ENCODE measurements around the gene CCDC51. TPM values are rescaled to one million over a fixed set of nuclear protein-coding genes. Genes with fewer than 3 reads are reported as not detected.
A peak's percentile ranks its signal among the peaks of the same experiment; 100 is the strongest.

CCDC51 gene
- total and polyA plus RNA-seq, 10 donors: 8.4 to 22.2 (median 15.0) TPM

DNA sequence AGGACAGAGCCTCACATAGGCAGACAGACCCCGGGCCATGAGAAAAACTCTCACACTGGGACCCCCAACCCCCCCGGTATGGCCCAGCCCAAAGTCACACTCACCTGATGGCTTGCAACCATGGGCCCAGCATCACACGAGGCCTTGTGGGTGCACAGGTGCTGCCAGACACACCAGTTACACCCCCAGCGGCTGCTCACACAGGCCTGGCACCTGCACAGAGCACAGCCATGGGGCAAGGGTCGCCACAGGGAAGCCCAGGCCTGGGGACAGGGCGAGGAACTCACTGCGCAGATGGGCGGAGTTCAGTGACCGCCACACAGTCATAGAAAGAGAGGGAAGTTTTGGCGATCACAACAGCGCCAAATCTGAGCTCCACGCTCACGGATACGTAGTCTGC is 19.4 kb downstream of the CCDC51 start:
- Histone ChIP-seq H3K9me3 (no peaks in the 10 kb centered on the region), H3K36me3 (peaks cover 0 to 48% (median 5%) of the 10 kb centered on the region in 6 donors), H3K4me1 (peaks cover 0 to 57% (median 23%) of the 10 kb centered on the region in 6 donors), H3K4me3 (no peak overlapping the region), H3K27ac (peak overlapping the region in 3 of 8 donors; percentile 35 to 60 (median 60)), H3K27me3 (replicated peaks in 1 of 7) (no peaks in the 10 kb centered on the region)
- no peak for DNase-seq
- TF ChIP-seq POLR2A (IDR thresholded peaks at IDR 0.05) (no peak), POLR2AphosphoS5 (IDR thresholded peaks at IDR 0.05) (no peak)
- TF ChIP-seq, protein P1, sequence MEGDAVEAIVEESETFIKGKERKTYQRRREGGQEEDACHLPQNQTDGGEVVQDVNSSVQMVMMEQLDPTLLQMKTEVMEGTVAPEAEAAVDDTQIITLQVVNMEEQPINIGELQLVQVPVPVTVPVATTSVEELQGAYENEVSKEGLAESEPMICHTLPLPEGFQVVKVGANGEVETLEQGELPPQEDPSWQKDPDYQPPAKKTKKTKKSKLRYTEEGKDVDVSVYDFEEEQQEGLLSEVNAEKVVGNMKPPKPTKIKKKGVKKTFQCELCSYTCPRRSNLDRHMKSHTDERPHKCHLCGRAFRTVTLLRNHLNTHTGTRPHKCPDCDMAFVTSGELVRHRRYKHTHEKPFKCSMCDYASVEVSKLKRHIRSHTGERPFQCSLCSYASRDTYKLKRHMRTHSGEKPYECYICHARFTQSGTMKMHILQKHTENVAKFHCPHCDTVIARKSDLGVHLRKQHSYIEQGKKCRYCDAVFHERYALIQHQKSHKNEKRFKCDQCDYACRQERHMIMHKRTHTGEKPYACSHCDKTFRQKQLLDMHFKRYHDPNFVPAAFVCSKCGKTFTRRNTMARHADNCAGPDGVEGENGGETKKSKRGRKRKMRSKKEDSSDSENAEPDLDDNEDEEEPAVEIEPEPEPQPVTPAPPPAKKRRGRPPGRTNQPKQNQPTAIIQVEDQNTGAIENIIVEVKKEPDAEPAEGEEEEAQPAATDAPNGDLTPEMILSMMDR (IDR thresholded peaks at IDR 0.05 in 8 of 11, conservative IDR thresholded peaks at IDR 0.05 in 3 of 11): no peak
- intact Hi-C loops (cut with DNase I; ENCODE audit: low total_unique reads): no loop called here
- WGBS, 5 donors: 82 to 91% (median 85%) methylated on average over 11 to 14 of the region's 14 CpGs

DNA sequence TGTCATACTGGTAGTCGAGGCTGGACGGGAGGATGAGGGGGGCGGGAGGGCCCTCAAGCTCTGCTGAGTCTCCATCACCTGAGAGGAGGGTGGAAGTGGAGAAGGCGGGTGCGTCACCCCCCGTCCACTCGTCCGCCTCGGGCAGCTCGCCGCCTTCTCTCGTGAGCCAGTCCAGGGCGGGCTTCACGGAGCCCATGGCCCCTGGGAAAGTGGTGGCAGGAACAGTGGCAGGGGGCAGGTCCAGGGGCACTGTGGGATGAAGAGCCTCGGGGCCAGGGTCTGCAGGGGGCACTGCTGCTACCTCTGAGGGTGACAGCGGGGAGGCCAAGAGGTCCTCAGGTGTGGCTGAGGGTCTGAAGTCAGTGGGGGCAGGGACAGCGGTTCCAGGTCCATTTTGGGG is 20.3 kb downstream of the CCDC51 start:
- Histone ChIP-seq H3K36me3 (peaks cover 0 to 58% (median 13%) of the 10 kb centered on the region in 6 donors), H3K9me3 (no peaks in the 10 kb centered on the region), H3K4me1 (peaks cover 0 to 49% (median 16%) of the 10 kb centered on the region in 6 donors), H3K27me3 (replicated peaks in 1 of 7) (no peaks in the 10 kb centered on the region), H3K27ac (peak overlapping the region in 5 of 8 donors; percentile 35 to 60 (median 36)), H3K4me3 (no peak overlapping the region)
- intact Hi-C loops (cut with DNase I; ENCODE audit: low total_unique reads): no loop called here
- DNase-seq: no peak
- TF ChIP-seq POLR2A (IDR thresholded peaks at IDR 0.05): no peak
- 69 to 92% (median 80%) methylated on average over 17 of the region's 17 CpGs for WGBS, 5 donors

DNA sequence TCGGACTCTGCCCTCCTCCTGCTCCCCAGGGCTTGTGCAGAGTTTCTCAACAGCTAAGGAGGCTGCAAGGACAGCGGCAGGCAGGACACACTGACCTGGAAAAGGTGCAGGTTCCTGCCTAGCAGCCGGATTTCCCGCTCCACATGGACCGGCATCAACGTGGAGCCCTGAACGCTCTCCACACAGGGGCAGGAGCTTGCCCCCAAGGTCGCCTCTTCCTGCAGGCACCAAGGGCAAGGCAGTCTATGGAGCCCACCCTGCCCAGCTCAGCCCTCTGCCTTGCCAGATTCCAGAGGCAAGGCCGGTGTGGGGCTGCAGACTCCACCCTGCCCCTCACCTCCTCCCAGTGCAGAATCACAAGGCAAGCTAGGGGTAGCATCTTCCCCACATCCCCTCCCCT is 20.8 kb downstream of the CCDC51 start:
- no peaks in the 10 kb centered on the region for H3K9me3 ChIP-seq
- peak overlapping the region in 5 of 8 donors; percentile 35 to 60 (median 36) for H3K27ac ChIP-seq
- H3K36me3 ChIP-seq: peaks cover 0 to 62% (median 15%) of the 10 kb centered on the region in 6 donors
- intact Hi-C loops (cut with DNase I; ENCODE audit: low total_unique reads): no loop called here
- no peak for DNase-seq
- H3K27me3 ChIP-seq (replicated peaks in 1 of 7): no peaks in the 10 kb centered on the region
- no peak overlapping the region for H3K4me3 ChIP-seq
- H3K4me1 ChIP-seq: peaks cover 0 to 44% (median 16%) of the 10 kb centered on the region in 6 donors
- 72 to 84% (median 77%) methylated on average over 2 to 9 of the region's 9 CpGs for WGBS, 5 donors
- peak in 2 of 3 donors; percentile 71 to 79 for TF ChIP-seq POLR2AphosphoS5 (IDR thresholded peaks at IDR 0.05)
- TF ChIP-seq, protein P1 (IDR thresholded peaks at IDR 0.05 in 8 of 11, conservative IDR thresholded peaks at IDR 0.05 in 3 of 11): no peak

DNA sequence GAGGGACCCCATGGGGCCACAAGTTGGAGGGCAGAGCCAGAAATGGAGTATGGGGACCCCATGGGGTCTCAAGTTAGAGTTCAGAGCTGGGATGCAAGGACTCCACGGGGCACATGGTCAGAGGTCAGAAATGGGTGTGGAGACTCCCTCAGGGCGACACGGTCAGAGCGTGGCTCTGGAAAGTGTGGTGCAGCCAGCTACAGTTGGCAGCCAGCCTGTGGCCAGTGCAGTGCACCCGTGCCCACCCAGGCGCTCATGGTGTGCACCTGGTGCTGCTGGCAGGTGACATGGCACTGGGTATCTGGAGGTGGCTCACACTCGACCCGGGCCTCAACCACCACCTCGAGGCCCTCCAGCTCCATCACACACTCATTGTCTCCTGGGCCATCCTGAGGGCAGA is 21.3 kb downstream of the CCDC51 start:
- Histone ChIP-seq H3K4me3 (no peak overlapping the region), H3K9me3 (no peaks in the 10 kb centered on the region), H3K36me3 (peaks cover 0 to 62% (median 16%) of the 10 kb centered on the region in 6 donors), H3K27me3 (replicated peaks in 1 of 7) (no peaks in the 10 kb centered on the region), H3K4me1 (peaks cover 0 to 40% (median 15%) of the 10 kb centered on the region in 6 donors), H3K27ac (peak overlapping the region in 3 of 8 donors; percentile 11 to 60 (median 27))
- intact Hi-C loops (cut with DNase I; ENCODE audit: low total_unique reads): no loop called here
- TF ChIP-seq, protein P1 (IDR thresholded peaks at IDR 0.05 in 8 of 11, conservative IDR thresholded peaks at IDR 0.05 in 3 of 11): no peak
- TF ChIP-seq POLR2AphosphoS5 (IDR thresholded peaks at IDR 0.05) (no peak), POLR2A (IDR thresholded peaks at IDR 0.05) (no peak)
- 69 to 85% (median 81%) methylated on average over 6 to 9 of the region's 9 CpGs for WGBS, 5 donors
- no peak for DNase-seq
